ENCODE measurements around the gene TFPI2. TPM values are rescaled to one million over a fixed set of nuclear protein-coding genes. Genes with fewer than 3 reads are reported as not detected.

Gene TFPI2
- total and polyA plus RNA-seq, 4 donors: 3.9 to 11.8 (median 6.7) TPM

DNA sequence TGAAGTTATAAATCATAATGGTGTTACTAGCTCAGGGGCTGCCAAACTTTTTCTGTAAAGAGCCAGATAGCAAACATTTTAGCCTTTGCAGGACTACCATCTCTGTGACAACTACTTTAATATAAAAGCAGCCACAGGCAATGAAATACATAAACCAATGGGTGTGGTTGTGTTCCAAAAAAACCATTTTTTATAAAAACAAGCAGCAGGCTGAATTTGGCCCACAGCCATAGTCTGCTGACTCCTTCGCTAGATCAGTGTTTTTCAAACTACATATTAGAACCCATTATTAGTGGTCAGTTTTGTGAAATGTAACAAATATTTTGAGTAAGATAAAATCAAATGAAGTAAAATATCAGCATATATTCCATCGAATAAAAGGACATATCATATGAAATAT lies 44.5 kb upstream of the TFPI2 start:
- no peaks in the 10 kb centered on the region for H3K27me3 ChIP-seq (ENCODE audit: control insufficient read depth in 3 of 3, insufficient read depth in 3 of 3, low read length in 2 of 3)
- H3K9me3 ChIP-seq (ENCODE audit: control insufficient read depth in 4 of 4, insufficient read depth in 3 of 4, low read length in 3 of 4): no peaks in the 10 kb centered on the region
- no peaks in the 10 kb centered on the region for H3K36me3 ChIP-seq (ENCODE audit: control insufficient read depth in 4 of 4, insufficient read depth in 4 of 4, low read length in 4 of 4)
- DNase-seq (peak in 1 of 3 donors; percentile 25), ATAC-seq (ENCODE audit: insufficient read depth, low FRiP score) (no peak)
- TF ChIP-seq, protein P1, sequence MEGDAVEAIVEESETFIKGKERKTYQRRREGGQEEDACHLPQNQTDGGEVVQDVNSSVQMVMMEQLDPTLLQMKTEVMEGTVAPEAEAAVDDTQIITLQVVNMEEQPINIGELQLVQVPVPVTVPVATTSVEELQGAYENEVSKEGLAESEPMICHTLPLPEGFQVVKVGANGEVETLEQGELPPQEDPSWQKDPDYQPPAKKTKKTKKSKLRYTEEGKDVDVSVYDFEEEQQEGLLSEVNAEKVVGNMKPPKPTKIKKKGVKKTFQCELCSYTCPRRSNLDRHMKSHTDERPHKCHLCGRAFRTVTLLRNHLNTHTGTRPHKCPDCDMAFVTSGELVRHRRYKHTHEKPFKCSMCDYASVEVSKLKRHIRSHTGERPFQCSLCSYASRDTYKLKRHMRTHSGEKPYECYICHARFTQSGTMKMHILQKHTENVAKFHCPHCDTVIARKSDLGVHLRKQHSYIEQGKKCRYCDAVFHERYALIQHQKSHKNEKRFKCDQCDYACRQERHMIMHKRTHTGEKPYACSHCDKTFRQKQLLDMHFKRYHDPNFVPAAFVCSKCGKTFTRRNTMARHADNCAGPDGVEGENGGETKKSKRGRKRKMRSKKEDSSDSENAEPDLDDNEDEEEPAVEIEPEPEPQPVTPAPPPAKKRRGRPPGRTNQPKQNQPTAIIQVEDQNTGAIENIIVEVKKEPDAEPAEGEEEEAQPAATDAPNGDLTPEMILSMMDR (IDR thresholded peaks at IDR 0.05; ENCODE audit: control extremely low read depth, extremely low read depth): no peak
- no peak overlapping the region for H3K27ac ChIP-seq (ENCODE audit: low read depth in 1 of 2, low read length in 1 of 2)
- H3K4me1 ChIP-seq (ENCODE audit: control insufficient read depth in 5 of 5, insufficient read depth in 5 of 5, low read length in 5 of 5): no peaks in the 10 kb centered on the region
- WGBS, 2 donors: 81 to 86% methylated on average over 2 of the region's 2 CpGs
- no peak overlapping the region for H3K9ac ChIP-seq (ENCODE audit: insufficient read depth in 1 of 2, low read length in 2 of 2)
- H3K4me3 ChIP-seq: no peak overlapping the region

DNA sequence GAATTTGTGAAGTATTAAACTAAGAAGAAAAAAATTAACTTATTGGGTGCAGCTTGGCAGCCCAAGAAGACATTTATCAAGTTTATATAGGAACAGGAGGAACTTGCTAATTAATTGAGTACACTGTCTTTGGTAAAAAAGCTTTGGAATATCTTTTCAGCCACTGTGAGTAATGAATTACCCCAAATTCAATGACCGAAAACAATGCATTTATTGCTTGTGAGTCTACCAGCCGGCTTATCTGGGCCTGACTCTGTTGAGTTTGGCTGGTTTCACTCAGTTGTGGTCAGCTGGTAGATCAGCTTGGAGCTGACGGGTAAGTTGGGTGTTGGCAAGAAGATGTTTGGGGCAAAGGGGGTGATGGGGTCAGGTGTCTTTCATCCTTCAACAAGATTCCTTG lies 42.6 kb upstream of the TFPI2 start:
- H3K9ac ChIP-seq (ENCODE audit: insufficient read depth in 1 of 2, low read length in 2 of 2): no peak overlapping the region
- no peak overlapping the region for H3K4me3 ChIP-seq
- no peak for DNase-seq
- TF ChIP-seq, protein P1 (IDR thresholded peaks at IDR 0.05; ENCODE audit: control extremely low read depth, extremely low read depth): no peak
- 93 to 95% methylated on average over 3 of the region's 3 CpGs for WGBS, 2 donors
- no peaks in the 10 kb centered on the region for H3K4me1 ChIP-seq (ENCODE audit: control insufficient read depth in 5 of 5, insufficient read depth in 5 of 5, low read length in 5 of 5)
- no peak for ATAC-seq (ENCODE audit: insufficient read depth, low FRiP score)
- no peaks in the 10 kb centered on the region for H3K36me3 ChIP-seq (ENCODE audit: control insufficient read depth in 4 of 4, insufficient read depth in 4 of 4, low read length in 4 of 4)
- no peaks in the 10 kb centered on the region for H3K9me3 ChIP-seq (ENCODE audit: control insufficient read depth in 4 of 4, insufficient read depth in 3 of 4, low read length in 3 of 4)
- H3K27ac ChIP-seq (ENCODE audit: low read depth in 1 of 2, low read length in 1 of 2): no peak overlapping the region
- no peaks in the 10 kb centered on the region for H3K27me3 ChIP-seq (ENCODE audit: control insufficient read depth in 3 of 3, insufficient read depth in 3 of 3, low read length in 2 of 3)

DNA sequence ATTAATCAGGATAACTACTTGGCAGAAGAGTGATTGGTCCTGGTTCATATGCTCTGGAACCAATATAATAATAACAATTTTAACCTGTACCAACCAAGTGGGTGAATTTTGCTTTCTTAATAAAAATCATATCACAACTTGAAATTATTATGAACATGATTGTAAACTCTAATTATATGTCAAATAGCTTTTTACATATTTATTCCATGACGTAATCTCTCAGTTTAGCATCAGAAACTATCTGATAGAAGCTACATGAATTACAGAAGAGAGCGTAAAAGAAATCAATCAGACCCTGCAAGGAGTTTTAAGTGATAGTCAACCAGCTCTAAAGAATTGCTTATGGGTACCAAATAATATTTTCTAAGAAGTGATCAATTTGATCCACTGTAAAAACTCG lies 41.1 kb upstream of the TFPI2 start:
- DNase-seq (no peak), ATAC-seq (ENCODE audit: insufficient read depth, low FRiP score) (no peak)
- TF ChIP-seq, protein P1 (IDR thresholded peaks at IDR 0.05; ENCODE audit: control extremely low read depth, extremely low read depth): no peak
- WGBS, 2 donors: 75 to 76% methylated on average over 3 of the region's 3 CpGs
- Histone ChIP-seq H3K9ac (ENCODE audit: insufficient read depth in 1 of 2, low read length in 2 of 2) (no peak overlapping the region), H3K4me1 (ENCODE audit: control insufficient read depth in 5 of 5, insufficient read depth in 5 of 5, low read length in 5 of 5) (peaks cover 0 to 5% (median 0%) of the 10 kb centered on the region in 5 donors), H3K27ac (ENCODE audit: low read depth in 1 of 2, low read length in 1 of 2) (no peak overlapping the region), H3K4me3 (no peak overlapping the region), H3K36me3 (ENCODE audit: control insufficient read depth in 4 of 4, insufficient read depth in 4 of 4, low read length in 4 of 4) (peaks cover 2 to 6% (median 4%) of the 10 kb centered on the region in 4 donors), H3K27me3 (ENCODE audit: control insufficient read depth in 3 of 3, insufficient read depth in 3 of 3, low read length in 2 of 3) (no peaks in the 10 kb centered on the region), H3K9me3 (ENCODE audit: control insufficient read depth in 4 of 4, insufficient read depth in 3 of 4, low read length in 3 of 4) (no peaks in the 10 kb centered on the region)

DNA sequence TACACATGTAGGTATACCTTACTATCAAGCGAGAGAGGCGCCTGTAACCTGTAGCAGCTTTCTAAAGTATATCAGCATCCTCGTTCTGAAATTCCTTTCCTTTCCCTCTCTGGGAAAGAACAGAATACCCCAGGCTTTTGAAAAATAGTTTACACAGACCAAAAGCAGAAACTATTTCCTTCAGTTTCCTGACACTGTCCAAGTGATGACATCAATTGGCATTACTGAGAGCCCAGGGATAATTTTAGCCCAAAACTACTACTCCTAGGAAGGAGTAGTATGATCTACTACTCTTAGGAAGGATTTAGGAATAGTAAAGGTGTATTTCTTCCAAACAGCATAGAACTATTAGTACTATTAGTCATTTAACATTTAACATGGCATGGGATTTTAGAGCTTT lies 37.0 kb upstream of the TFPI2 start:
- 69 to 87% methylated on average over 3 of the region's 3 CpGs for WGBS, 2 donors
- no peaks in the 10 kb centered on the region for H3K27me3 ChIP-seq (ENCODE audit: control insufficient read depth in 3 of 3, insufficient read depth in 3 of 3, low read length in 2 of 3)
- peaks cover 3 to 18% (median 5%) of the 10 kb centered on the region in 5 donors for H3K4me1 ChIP-seq (ENCODE audit: control insufficient read depth in 5 of 5, insufficient read depth in 5 of 5, low read length in 5 of 5)
- TF ChIP-seq, protein P1 (IDR thresholded peaks at IDR 0.05; ENCODE audit: control extremely low read depth, extremely low read depth): no peak
- no peak overlapping the region for H3K4me3 ChIP-seq
- no peak overlapping the region for H3K9ac ChIP-seq (ENCODE audit: insufficient read depth in 1 of 2, low read length in 2 of 2)
- peak overlapping the region in 1 of 2 donors; percentile 31 for H3K27ac ChIP-seq (ENCODE audit: low read depth in 1 of 2, low read length in 1 of 2)
- no peaks in the 10 kb centered on the region for H3K9me3 ChIP-seq (ENCODE audit: control insufficient read depth in 4 of 4, insufficient read depth in 3 of 4, low read length in 3 of 4)
- H3K36me3 ChIP-seq (ENCODE audit: control insufficient read depth in 4 of 4, insufficient read depth in 4 of 4, low read length in 4 of 4): peaks cover 3 to 11% (median 4%) of the 10 kb centered on the region in 4 donors
- ATAC-seq (ENCODE audit: insufficient read depth, low FRiP score): no peak
- no peak for DNase-seq

Measured in lung (tissue), 12 donors.